PC-9 (cell line): ENCODE results near the gene NCKIPSD.

Source experiments
- CTCF ChIP-seq: fragments of 200-600 bp; sonication (generic); conservative IDR thresholded peaks from 2 replicates; pipeline ENCODE4 v1.6.1; 2017; ENCODE audit warnings: mixed run types, antibody characterized with exemption, mild to moderate bottlenecking, moderate library complexity
- EZH2 ChIP-seq: fragments of 200-600 bp; sonication (generic); IDR thresholded peaks from 2 replicates; pipeline ENCODE4 v1.8.0; 2017; ENCODE audit warnings: antibody characterized with exemption, low read depth

GRCh38 chr3:48655063-48655462, 30.7 kb downstream of the NCKIPSD start:
- TF ChIP-seq CTCF (no peak), EZH2 (no peak)
